Astrocyte of the spinal cord (primary cell): ENCODE results near the gene KHDC1.
"Not testable (repeated sequence)": the region's sequence is repeated elsewhere in the genome, so short reads cannot be mapped to it uniquely, and the experiment has no call there.

Source experiments
- DNase-seq: peaks from one replicate; pipeline ENCODE4 v3.0.0; 2011; ENCODE audit warnings: low read depth, low spot score
- H3K4me3 ChIP-seq: 2 replicates; pipeline ENCODE4 v1.5.1; 2011; ENCODE audit warnings: low read depth, mild to moderate bottlenecking, low read length, moderate library complexity
- CTCF ChIP-seq: IDR thresholded peaks from 2 replicates; pipeline ENCODE4 v1.5.1; 2012; ENCODE audit warnings: low read depth, mild to moderate bottlenecking, low read length, inconsistent platforms
- in situ Hi-C: cut with HindIII; loops from 2 replicates; pipeline ENCODE4 v1.10.0; 2017; ENCODE audit warnings: low sequenced_read_pairs

The KHDC1 gene

GRCh38 chr6:73299151-73299971 lies 36.4 kb upstream of the KHDC1 start:
- TF ChIP-seq CTCF: no peak
- in situ Hi-C loops: no loop called here

GRCh38 chr6:73293331-73293730 lies 30.3 kb upstream of the KHDC1 start:
- no peak for DNase-seq
- in situ Hi-C loops: no loop called here
- H3K4me3 ChIP-seq: no peak overlapping the region
- TF ChIP-seq CTCF: no peak

More at GRCh38 chr6:73299151-73299971, 36.4 kb upstream of the KHDC1 start:
- peak overlapping the region; percentile 37 for H3K4me3 ChIP-seq
- no peak for DNase-seq

- DNase-seq: peak; percentile 39
- H3K4me3 ChIP-seq: no peak overlapping the region
- no peak for TF ChIP-seq CTCF
- in situ Hi-C loops: no loop called here
Measured at GRCh38 chr6:73290435-73290834, 27.4 kb upstream of the KHDC1 start.

- in situ Hi-C loops: no loop called here
- H3K4me3 ChIP-seq: no peak overlapping the region
- no peak for TF ChIP-seq CTCF
- DNase-seq: no peak
Measured at GRCh38 chr6:73286752-73287151, 23.8 kb upstream of the KHDC1 start.

- in situ Hi-C loops: no loop called here
- DNase-seq: peak; percentile 72
- TF ChIP-seq CTCF: peak; percentile 58
- no peak overlapping the region for H3K4me3 ChIP-seq
Measured at GRCh38 chr6:73285674-73286283, 22.8 kb upstream of the KHDC1 start.

- in situ Hi-C loops: no loop called here
- no peak for TF ChIP-seq CTCF
- no peak for DNase-seq
- H3K4me3 ChIP-seq: no peak overlapping the region
Measured at GRCh38 chr6:73282871-73283270, 19.9 kb upstream of the KHDC1 start.

GRCh38 chr6:73281684-73282083 lies 18.7 kb upstream of the KHDC1 start:
- H3K4me3 ChIP-seq, in situ Hi-C loops, DNase-seq: not testable (repeated sequence)

GRCh38 chr6:73269296-73269695 lies 6.3 kb upstream of the KHDC1 start:
- H3K4me3 ChIP-seq, DNase-seq, in situ Hi-C loops: not testable (repeated sequence)

- H3K4me3 ChIP-seq, DNase-seq, in situ Hi-C loops: not testable (repeated sequence)
Measured at GRCh38 chr6:73268896-73269295, 5.9 kb upstream of the KHDC1 start.
